Epithelial cell of esophagus (primary cell): ENCODE measurements around the gene PAXX.

Experiments used
- DNase-seq: peaks from one replicate; pipeline ENCODE4 v3.0.0; 2010; ENCODE audit warnings: low read depth
- H3K4me3 ChIP-seq: 2 replicates; pipeline ENCODE4 v1.5.1; 2011; ENCODE audit warnings: mild to moderate bottlenecking, low read length, control low read depth
- CTCF ChIP-seq: IDR thresholded peaks from 2 replicates; pipeline ENCODE4 v1.5.1; 2011; ENCODE audit warnings: low read depth, mild to moderate bottlenecking, low read length, control low read depth, inconsistent platforms; ENCODE audit not compliant: insufficient read depth; ENCODE audit errors: missing control alignments

PAXX gene

GRCh38 chr9:136969150-136969549, 23.1 kb upstream of the PAXX start:
- H3K4me3 ChIP-seq, result no peak overlapping the region
- no peak for TF ChIP-seq CTCF
- DNase-seq, result no peak

- H3K4me3 ChIP-seq, result no peak overlapping the region
- TF ChIP-seq CTCF, result no peak
- DNase-seq, result no peak
These were observed 22.4 kb upstream of the PAXX start for GRCh38 chr9:136969774-136970173.

GRCh38 chr9:136970361-136970760, 21.9 kb upstream of the PAXX start:
- H3K4me3 ChIP-seq, result no peak overlapping the region
- no peak for DNase-seq

GRCh38 chr9:136971746-136972145, 20.5 kb upstream of the PAXX start:
- DNase-seq, result no peak
- no peak overlapping the region for H3K4me3 ChIP-seq
- no peak for TF ChIP-seq CTCF

More at GRCh38 chr9:136970361-136970760, 21.9 kb upstream of the PAXX start:
- no peak for TF ChIP-seq CTCF

- H3K4me3 ChIP-seq, result no peak overlapping the region
- no peak for DNase-seq
- no peak for TF ChIP-seq CTCF
These were observed 19.9 kb upstream of the PAXX start for GRCh38 chr9:136972335-136972734.

GRCh38 chr9:136972743-136973142, 19.5 kb upstream of the PAXX start:
- no peak for TF ChIP-seq CTCF
- no peak for DNase-seq
- no peak overlapping the region for H3K4me3 ChIP-seq
